ENCODE data around the gene PRR7. TPM values are rescaled to one million over a fixed set of nuclear protein-coding genes. Genes with fewer than 3 reads are reported as not detected.

Gene PRR7
- total and polyA plus RNA-seq, 2 of the 13 experiments (the other 11 are each of a cell fraction or from before 2014, with no cell fraction given) = 4.8 to 5.0 TPM

GRCh38 chr5:177456976-177457851 lies 10.6 kb downstream of the PRR7 start:
- Histone ChIP-seq H3K27ac (ENCODE audit: extremely low read length, insufficient read depth, low read length) (no peak overlapping the region), H3K9me3 (ENCODE audit: low read length) (no peaks in the 10 kb centered on the region), H3K9ac (ENCODE audit: insufficient read depth, low read depth, low read length) (no peak overlapping the region), H3K79me2 (ENCODE audit: insufficient read depth, low read length) (peaks cover 5% of the 10 kb centered on the region), H3K36me3 (replicated peaks in 1 of 2; ENCODE audit: control insufficient read depth in 1 of 2, insufficient read depth in 2 of 2, low read length in 2 of 2) (peaks cover 0 to 5% of the 10 kb centered on the region in 2 experiments; a peak in 1 of 5 replicates), H3K4me1 (ENCODE audit: insufficient read depth, low read length) (peaks cover 29% of the 10 kb centered on the region), H4K20me1 (ENCODE audit: insufficient read depth, low read length) (peaks cover 12% of the 10 kb centered on the region; the same call in 1 of the 2 replicates), H2AFZ (ENCODE audit: low read length) (no peak overlapping the region), H3K27me3 (ENCODE audit: control insufficient read depth in 1 of 2, insufficient read depth in 2 of 2, low read length in 2 of 2) (no peaks in the 10 kb centered on the region; a peak in 1 of 5 replicates), H3K4me3 (replicated peaks in 1 of 3; ENCODE audit: insufficient read depth in 1 of 3, low read depth in 2 of 3, low read length in 3 of 3) (no peak overlapping the region), H3K4me2 (ENCODE audit: low read depth, low read length) (no peak overlapping the region)
- ChIA-PET CTCF (ENCODE audit: low intra/inter-chr PET ratio, low total read pairs) (interaction anchor here (1.4 to 4.8 kb wide), 7 partner anchors 10 to 139 kb away, joined by 4 to 54 read pairs (median 7); no protein-coding TSS in a partner anchor), POLR2A (interaction anchor here (1.0 to 2.8 kb wide), 10 partner anchors 15 to 370 kb away, joined by 3 to 24 read pairs (median 7); partner anchors contain the start of genes FGFR4, GRK6 and PDLIM7)
- 84% methylated on average over 21 of the region's 24 CpGs for WGBS (ENCODE audit: low lambda C conversion rate)
- FAIRE-seq = peak; percentile 98
- in situ Hi-C loops (cut with HindIII; ENCODE audit: extremely low pct_ligation_motif_present, low pct_unique_long_range_greater_than_20kb) (loop anchor here (5.0 to 25.0 kb wide), 2 partner anchors 70 to 345 kb away; no protein-coding TSS in a partner anchor), intact Hi-C loops (cut with micrococcal nuclease; ENCODE audit: unreplicated experiment) (loop anchor here (2.0 kb wide), 2 partner anchors 40 to 86 kb away; partner anchors contain the start of gene PDLIM7)
- DNase-seq (ENCODE audit: low spot score) = peak; percentile 97
- ATAC-seq = peak; percentile 67
- BruUV-seq (replicated peaks) = TSS peak; percentile 39
- TF ChIP-seq ZNF605 (CRISPR knock-in tag; IDR thresholded peaks at IDR 0.05) (0 out of 2 replicates have a peak, but pooled peaks have one; percentile 43), ZFP41 (CRISPR knock-in tag; IDR thresholded peaks at IDR 0.05; ENCODE audit: borderline replicate concordance) (no peak), ZBTB39 (CRISPR knock-in tag; IDR thresholded peaks at IDR 0.05) (no peak), ZNF687 (CRISPR knock-in tag; IDR thresholded peaks at IDR 0.05) (0 out of 2 replicates have a peak, but pooled peaks have one; percentile 16), RFXANK (CRISPR knock-in tag; IDR thresholded peaks at IDR 0.05) (peak; percentile 96), ZNF383 (CRISPR knock-in tag; IDR thresholded peaks at IDR 0.05; ENCODE audit: borderline replicate concordance) (no peak), RBM22 (optimal IDR thresholded peaks at IDR 0.05; ENCODE audit: low read length) (peak; percentile 99), LRRFIP1 (CRISPR knock-in tag; conservative IDR thresholded peaks at IDR 0.05) (no peak), ZNF501 (CRISPR knock-in tag; IDR thresholded peaks at IDR 0.05) (no peak), MXI1 (IDR thresholded peaks at IDR 0.05; ENCODE audit: borderline replicate concordance, low read depth, low read length) (peak; percentile 92; the same call in 2 of the 3 replicates), CEBPG (CRISPR knock-in tag; IDR thresholded peaks at IDR 0.05) (peak; percentile 34; the same call in 1 of the 2 replicates), ZFY (CRISPR knock-in tag; IDR thresholded peaks at IDR 0.05) (0 out of 2 replicates have a peak, but pooled peaks have one; percentile 16), NRL (CRISPR knock-in tag; IDR thresholded peaks at IDR 0.05; ENCODE audit: borderline replicate concordance) (0 out of 2 replicates have a peak, but pooled peaks have one; percentile 38), PPARG (CRISPR knock-in tag; conservative IDR thresholded peaks at IDR 0.05) (no peak)

Data from HepG2 (cell line).